Sigmoid colon (tissue), 7 donors: ENCODE results near the gene HCFC2. TPM values are rescaled to one million over a fixed set of nuclear protein-coding genes. Genes with fewer than 3 reads are reported as not detected.

ENCODE experiments used
- DNase-seq: peaks from one replicate; pipeline ENCODE4 v3.0.0-alpha.2; 2019
- H3K27ac ChIP-seq, 4 donors: fragments of 200-600 bp; sonication (generic); one replicate each; pipeline ENCODE4 v1.5.1; 2016 to 2019; ENCODE audit warnings: mild to moderate bottlenecking in 1 of 4
- H3K27me3 ChIP-seq, 3 donors: fragments of 200-600 bp; sonication (generic); one replicate each; pipeline ENCODE4 v1.5.1; 2019; ENCODE audit warnings: mild to moderate bottlenecking in 1 of 3
- H3K36me3 ChIP-seq, 4 donors: fragments of 200-600 bp; sonication (generic); one replicate each; pipeline ENCODE4 v1.5.1; 2016 to 2019
- H3K4me1 ChIP-seq, 4 donors: fragments of 200-600 bp; sonication (generic); one replicate each; pipeline ENCODE4 v1.5.1; 2017 to 2019
- H3K4me3 ChIP-seq, 4 donors: fragments of 200-600 bp; sonication (generic); one replicate each; pipeline ENCODE4 v1.5.1; 2017 to 2019; ENCODE audit warnings: mild to moderate bottlenecking in 2 of 4, moderate library complexity in 1 of 4
- H3K9me3 ChIP-seq, 4 donors: fragments of 200-600 bp in 3 of 4; sonication (generic) in 3 of 4; one replicate each; pipeline versions ENCODE4 v1.5.1 to v1.6.1; 2013 to 2019
- CTCF ChIP-seq, 4 experiments: fragments of 450-650 bp in 3 of 4; fragments of 200-600 bp in 1 of 4; IDR thresholded peaks; one replicate each; pipeline ENCODE4 v1.5.1; 2016 to 2019; ENCODE audit warnings: antibody characterized with exemption in 4 of 4, mild to moderate bottlenecking in 3 of 4, moderate library complexity in 2 of 4
- EP300 ChIP-seq, 4 donors: sonication (generic); formaldehyde crosslinking; IDR thresholded peaks; one replicate each; pipeline ENCODE4 v1.6.1; 2017; ENCODE audit warnings: antibody characterized with exemption in 4 of 4
- POLR2A ChIP-seq, 2 donors: fragments of 450-650 bp; IDR thresholded peaks; one replicate each; pipeline ENCODE4 v1.6.1; 2016; ENCODE audit warnings: antibody characterized with exemption in 2 of 2, mild to moderate bottlenecking in 2 of 2, moderate library complexity in 2 of 2
- POLR2AphosphoS5 ChIP-seq, 4 donors: sonication (generic); formaldehyde crosslinking; IDR thresholded peaks; one replicate each; pipeline ENCODE4 v1.6.1; 2017; ENCODE audit warnings: antibody characterized with exemption in 4 of 4
- WGBS, 2 donors: extraction: QIAGEN DNeasy Blood & Tissue Kit; methylation state at CpG; one replicate each; pipeline ENCODE4 v1.1.7; 2013; 5-methylcytosine and 5-hydroxymethylcytosine counted together
- intact Hi-C: fragments of 100-400 bp; cut with DNase I; formaldehyde crosslinking; loops from one replicate; pipeline ENCODE4 v1.15.1; 2023
- polyA plus RNA-seq, 3 donors: library from polyadenylated mRNA; stranded (reverse); fragments of 200-250 nt; gene quantifications; one replicate each; pipeline ENCODE4 v1.2.3, GENCODE V29; 2013
- total RNA-seq, 4 donors: library from RNA; depleted of rRNA; stranded (reverse); fragments of >200 nt; gene quantifications; one replicate each; pipeline ENCODE4 v1.1.0, GENCODE V29; 2016
- donor health status: healthy with polysubstance abuse.
- donor health status: Bipolar disorder and iron deficiency.
- donor health status: healthy.

Gene HCFC2
- total and polyA plus RNA-seq, 7 donors, result 4.9 to 53.6 (median 35.7) TPM

GRCh38 chr12:104131609-104132008 is 67.3 kb downstream of the HCFC2 start:
- Histone ChIP-seq H3K27me3 (no peaks in the 10 kb centered on the region), H3K9me3 (no peaks in the 10 kb centered on the region), H3K4me1 (peaks cover 0 to 83% (median 69%) of the 10 kb centered on the region in 4 donors), H3K27ac (peak overlapping the region in 3 of 4 donors; percentile 36 to 64 (median 47)), H3K4me3 (no peak overlapping the region), H3K36me3 (peaks cover 0 to 50% (median 10%) of the 10 kb centered on the region in 4 donors)
- intact Hi-C loops, result no loop called here
- TF ChIP-seq POLR2A (IDR thresholded peaks at IDR 0.05) (no peak), CTCF (IDR thresholded peaks at IDR 0.05) (no peak), POLR2AphosphoS5 (IDR thresholded peaks at IDR 0.05) (no peak), EP300 (IDR thresholded peaks at IDR 0.05) (no peak)
- DNase-seq, result no peak
- 90 to 95% methylated on average over 4 of the region's 4 CpGs for WGBS, 2 donors

- Histone ChIP-seq H3K27me3 (no peaks in the 10 kb centered on the region), H3K4me1 (peaks cover 0 to 82% (median 73%) of the 10 kb centered on the region in 4 donors), H3K36me3 (peaks cover 0 to 42% (median 6%) of the 10 kb centered on the region in 4 donors), H3K9me3 (no peaks in the 10 kb centered on the region), H3K4me3 (no peak overlapping the region), H3K27ac (peak overlapping the region in 3 of 4 donors; percentile 36 to 64 (median 47))
- DNase-seq, result no peak
- WGBS, 2 donors, result 89 to 90% methylated on average over 7 of the region's 7 CpGs
- intact Hi-C loops, result no loop called here
- TF ChIP-seq POLR2AphosphoS5 (IDR thresholded peaks at IDR 0.05), result no peak
- no peak for TF ChIP-seq CTCF (IDR thresholded peaks at IDR 0.05)
- no peak for TF ChIP-seq POLR2A (IDR thresholded peaks at IDR 0.05)
- TF ChIP-seq EP300 (IDR thresholded peaks at IDR 0.05), result no peak
Observed at GRCh38 chr12:104132351-104132956, 68.1 kb downstream of the HCFC2 start.

GRCh38 chr12:104133321-104133720 is 69.0 kb downstream of the HCFC2 start:
- peaks cover 0 to 33% (median 4%) of the 10 kb centered on the region in 4 donors for H3K36me3 ChIP-seq
- H3K4me1 ChIP-seq, result peaks cover 0 to 83% (median 74%) of the 10 kb centered on the region in 4 donors
- peak overlapping the region in 1 of 4 donors; percentile 36 for H3K27ac ChIP-seq
- H3K4me3 ChIP-seq, result no peak overlapping the region
- no peaks in the 10 kb centered on the region for H3K9me3 ChIP-seq
- H3K27me3 ChIP-seq, result no peaks in the 10 kb centered on the region
- no peak for TF ChIP-seq POLR2A (IDR thresholded peaks at IDR 0.05)
- TF ChIP-seq EP300 (IDR thresholded peaks at IDR 0.05), result no peak
- TF ChIP-seq POLR2AphosphoS5 (IDR thresholded peaks at IDR 0.05), result no peak
- TF ChIP-seq CTCF (IDR thresholded peaks at IDR 0.05), result no peak
- intact Hi-C loops, result no loop called here
- WGBS, 2 donors, result 86 to 89% methylated on average over 5 of the region's 5 CpGs
- DNase-seq, result no peak

- Histone ChIP-seq H3K27ac (peak overlapping the region in 2 of 4 donors; percentile 20 to 36), H3K4me3 (no peak overlapping the region), H3K4me1 (peaks cover 0 to 87% (median 78%) of the 10 kb centered on the region in 4 donors), H3K36me3 (peaks cover 0 to 27% (median 2%) of the 10 kb centered on the region in 4 donors), H3K9me3 (no peaks in the 10 kb centered on the region), H3K27me3 (no peaks in the 10 kb centered on the region)
- TF ChIP-seq EP300 (IDR thresholded peaks at IDR 0.05), result no peak
- TF ChIP-seq POLR2AphosphoS5 (IDR thresholded peaks at IDR 0.05), result no peak
- TF ChIP-seq POLR2A (IDR thresholded peaks at IDR 0.05), result no peak
- TF ChIP-seq CTCF (IDR thresholded peaks at IDR 0.05), result no peak
- intact Hi-C loops, result no loop called here
- WGBS, 2 donors, result 96% methylated on average over 1 of the region's 1 CpG
- DNase-seq, result no peak
Observed at GRCh38 chr12:104133866-104134265, 69.5 kb downstream of the HCFC2 start.
